Activated naive CD8-positive, alpha-beta T cell treated with anti-CD3 and anti-CD28 coated beads, Interleukin-2, amount 50 U/mL, for 24 hours (primary cell): ENCODE results near the gene MPO.

Experiments used
- ATAC-seq: fragments of 150-1000 bp; cut with Tn5 transposase; one replicate; pipeline ENCODE4 v1.10.0; 2021
- DNase-seq: peaks from one replicate; pipeline ENCODE4 v3.0.0; 2021
- H3K27ac Mint-ChIP-seq: one replicate; pipeline ENCODE4 v1.8.0; 2021; ENCODE audit warnings: mild to moderate bottlenecking, mixed read lengths
- H3K27me3 Mint-ChIP-seq: one replicate; pipeline ENCODE4 v1.8.0; 2021; ENCODE audit warnings: mixed read lengths
- H3K36me3 Mint-ChIP-seq: one replicate; pipeline ENCODE4 v1.8.0; 2021; ENCODE audit warnings: low read depth, mixed read lengths
- H3K4me1 Mint-ChIP-seq: one replicate; pipeline ENCODE4 v1.8.0; 2021; ENCODE audit warnings: mixed read lengths
- H3K4me3 Mint-ChIP-seq: one replicate; pipeline ENCODE4 v1.8.0; 2021; ENCODE audit warnings: mild to moderate bottlenecking, moderate library complexity, mixed read lengths
- H3K9me3 Mint-ChIP-seq: one replicate; pipeline ENCODE4 v1.8.0; 2021; ENCODE audit warnings: mixed read lengths

Gene MPO

GRCh38 chr17:58303971-58304749, 23.4 kb upstream of the MPO start:
- no peak overlapping the region for H3K27ac Mint-ChIP-seq
- DNase-seq = peak; percentile 64
- H3K27me3 Mint-ChIP-seq = no peaks in the 10 kb centered on the region
- no peak overlapping the region for H3K4me3 Mint-ChIP-seq
- peak; percentile 78 for ATAC-seq
- H3K36me3 Mint-ChIP-seq = peaks cover 2% of the 10 kb centered on the region
- no peaks in the 10 kb centered on the region for H3K4me1 Mint-ChIP-seq
- H3K9me3 Mint-ChIP-seq = no peaks in the 10 kb centered on the region

GRCh38 chr17:58302919-58303585, 22.3 kb upstream of the MPO start:
- Mint-ChIP-seq H3K27me3 (no peaks in the 10 kb centered on the region), H3K4me1 (no peaks in the 10 kb centered on the region), H3K9me3 (no peaks in the 10 kb centered on the region), H3K27ac (no peak overlapping the region), H3K4me3 (no peak overlapping the region), H3K36me3 (no peaks in the 10 kb centered on the region)
- ATAC-seq (no peak), DNase-seq (no peak)

GRCh38 chr17:58302171-58302918, 21.6 kb upstream of the MPO start:
- ATAC-seq (no peak), DNase-seq (no peak)
- Mint-ChIP-seq H3K36me3 (no peaks in the 10 kb centered on the region), H3K27ac (no peak overlapping the region), H3K4me1 (no peaks in the 10 kb centered on the region), H3K4me3 (no peak overlapping the region), H3K27me3 (no peaks in the 10 kb centered on the region), H3K9me3 (no peaks in the 10 kb centered on the region)

- Mint-ChIP-seq H3K9me3 (no peaks in the 10 kb centered on the region), H3K27ac (no peak overlapping the region)
These were observed 20.9 kb upstream of the MPO start for GRCh38 chr17:58301504-58302150.

GRCh38 chr17:58300336-58300735, 19.6 kb upstream of the MPO start:
- H3K4me1 Mint-ChIP-seq = no peaks in the 10 kb centered on the region

More at GRCh38 chr17:58301504-58302150, 20.9 kb upstream of the MPO start:
- Mint-ChIP-seq H3K36me3 (no peaks in the 10 kb centered on the region), H3K4me3 (no peak overlapping the region), H3K4me1 (no peaks in the 10 kb centered on the region), H3K27me3 (no peaks in the 10 kb centered on the region)
- DNase-seq (no peak), ATAC-seq (no peak)

GRCh38 chr17:58294034-58294433, 13.3 kb upstream of the MPO start:
- H3K36me3 Mint-ChIP-seq = no peaks in the 10 kb centered on the region
- H3K9me3 Mint-ChIP-seq = no peaks in the 10 kb centered on the region
- no peak for DNase-seq
- no peak overlapping the region for H3K4me3 Mint-ChIP-seq
- no peak overlapping the region for H3K27ac Mint-ChIP-seq
- ATAC-seq = no peak
- no peaks in the 10 kb centered on the region for H3K4me1 Mint-ChIP-seq
- peaks cover 8% of the 10 kb centered on the region for H3K27me3 Mint-ChIP-seq

More at GRCh38 chr17:58300336-58300735, 19.6 kb upstream of the MPO start:
- H3K27ac Mint-ChIP-seq = no peak overlapping the region
- no peak for ATAC-seq
- H3K4me3 Mint-ChIP-seq = no peak overlapping the region
- H3K9me3 Mint-ChIP-seq = no peaks in the 10 kb centered on the region
- DNase-seq = no peak
- H3K36me3 Mint-ChIP-seq = no peaks in the 10 kb centered on the region
- H3K27me3 Mint-ChIP-seq = no peaks in the 10 kb centered on the region

- Mint-ChIP-seq H3K9me3 (no peaks in the 10 kb centered on the region), H3K4me3 (no peak overlapping the region), H3K36me3 (no peaks in the 10 kb centered on the region), H3K27ac (no peak overlapping the region), H3K4me1 (no peaks in the 10 kb centered on the region), H3K27me3 (peaks cover 18% of the 10 kb centered on the region)
- DNase-seq = no peak
- no peak for ATAC-seq
These were observed 10.5 kb upstream of the MPO start for GRCh38 chr17:58291246-58291645.

- Mint-ChIP-seq H3K4me3 (no peak overlapping the region), H3K27me3 (peaks cover 18% of the 10 kb centered on the region), H3K9me3 (no peaks in the 10 kb centered on the region), H3K36me3 (no peaks in the 10 kb centered on the region), H3K27ac (no peak overlapping the region), H3K4me1 (peaks cover 2% of the 10 kb centered on the region)
- DNase-seq (no peak), ATAC-seq (no peak)
These were observed 9.1 kb upstream of the MPO start for GRCh38 chr17:58289869-58290268.

GRCh38 chr17:58285422-58285810, 4.7 kb upstream of the MPO start:
- no peak for DNase-seq
- H3K27ac Mint-ChIP-seq = no peak overlapping the region
- no peak for ATAC-seq
- no peaks in the 10 kb centered on the region for H3K36me3 Mint-ChIP-seq
- H3K4me3 Mint-ChIP-seq = no peak overlapping the region
- peaks cover 2% of the 10 kb centered on the region for H3K4me1 Mint-ChIP-seq
- no peaks in the 10 kb centered on the region for H3K9me3 Mint-ChIP-seq
- peaks cover 21% of the 10 kb centered on the region for H3K27me3 Mint-ChIP-seq

- H3K27me3 Mint-ChIP-seq = peaks cover 18% of the 10 kb centered on the region
- DNase-seq = no peak
- no peak overlapping the region for H3K27ac Mint-ChIP-seq
- no peaks in the 10 kb centered on the region for H3K36me3 Mint-ChIP-seq
- no peak overlapping the region for H3K4me3 Mint-ChIP-seq
- no peaks in the 10 kb centered on the region for H3K9me3 Mint-ChIP-seq
- peaks cover 2% of the 10 kb centered on the region for H3K4me1 Mint-ChIP-seq
- ATAC-seq = no peak
These were observed 4.1 kb upstream of the MPO start for GRCh38 chr17:58284613-58285421.

GRCh38 chr17:58283674-58284612, 3.2 kb upstream of the MPO start:
- Mint-ChIP-seq H3K27me3 (peaks cover 20% of the 10 kb centered on the region), H3K4me3 (no peak overlapping the region), H3K36me3 (no peaks in the 10 kb centered on the region), H3K4me1 (peaks cover 7% of the 10 kb centered on the region), H3K27ac (no peak overlapping the region), H3K9me3 (no peaks in the 10 kb centered on the region)
- DNase-seq (no peak), ATAC-seq (no peak)

GRCh38 chr17:58282442-58282841, 1.7 kb upstream of the MPO start:
- Mint-ChIP-seq H3K27me3 (peaks cover 20% of the 10 kb centered on the region), H3K36me3 (no peaks in the 10 kb centered on the region), H3K4me1 (peaks cover 7% of the 10 kb centered on the region), H3K4me3 (no peak overlapping the region), H3K27ac (no peak overlapping the region), H3K9me3 (no peaks in the 10 kb centered on the region)
- no peak for ATAC-seq
- DNase-seq = no peak

GRCh38 chr17:58281511-58282011, 826 bp upstream of the MPO start:
- no peak for DNase-seq
- H3K9me3 Mint-ChIP-seq = no peaks in the 10 kb centered on the region
- H3K27ac Mint-ChIP-seq = no peak overlapping the region
- H3K27me3 Mint-ChIP-seq = peaks cover 16% of the 10 kb centered on the region
- H3K4me3 Mint-ChIP-seq = no peak overlapping the region
- peaks cover 7% of the 10 kb centered on the region for H3K4me1 Mint-ChIP-seq
- ATAC-seq = no peak
- H3K36me3 Mint-ChIP-seq = no peaks in the 10 kb centered on the region
